Endothelial cell of coronary artery (primary cell): ENCODE measurements around the gene SFPQ. TPM values are rescaled to one million over a fixed set of nuclear protein-coding genes. Genes with fewer than 3 reads are reported as not detected.

Experiments used
- total RNA-seq: library from RNA; depleted of rRNA; stranded (reverse); fragments of >200 nt; gene quantifications from 2 replicates; pipeline ENCODE4 v1.2.3, GENCODE V29; 2014

SFPQ gene
- total RNA-seq, result 332 and 368 TPM in 2 replicates

GRCh38 chr1:35192853-35193664 is at the start of gene SFPQ:
Gene SFPQ, minus strand, starts transcription at chr1:35193145. Its CDS starts 96 bp downstream, at chr1:35193049.

Other genes with a start within 250 kb of the SFPQ start
- 14.6 and 18.4 TPM in 2 replicates for gene TMEM35B, start 207.8 kb downstream of the SFPQ start, total RNA-seq
- 8.8 and 12.0 TPM in 2 replicates for gene ZMYM6, start 161.2 kb downstream of the SFPQ start, total RNA-seq
- 17.5 and 17.8 TPM in 2 replicates for gene ZMYM1, start 113.8 kb downstream of the SFPQ start, total RNA-seq
- 28.8 and 32.5 TPM in 2 replicates for gene ZMYM4, start 75.6 kb upstream of the SFPQ start, total RNA-seq